SU-DHL-6 (cell line): Measurements from ENCODE around the gene DMRTB1.

Experiments used
- EZH2phosphoT487 ChIP-seq: fragments of 200-600 bp; sonication (generic), shearing (Covaris generic); conservative IDR thresholded peaks from 2 replicates; pipeline ENCODE4 v1.6.1; 2018; ENCODE audit warnings: mild to moderate bottlenecking, antibody characterized with exemption, low read length, moderate library complexity, mixed read lengths
- TF ChIP-seq, protein P1 (sequence below): fragments of 200-600 bp; sonication (generic); IDR thresholded peaks from one replicate; pipeline ENCODE4 v1.5.1; 2017; ENCODE audit warnings: antibody characterized with exemption, mild to moderate bottlenecking, low read length, moderate library complexity; ENCODE audit not compliant: insufficient read depth, poor library complexity, severe bottlenecking

DNA sequence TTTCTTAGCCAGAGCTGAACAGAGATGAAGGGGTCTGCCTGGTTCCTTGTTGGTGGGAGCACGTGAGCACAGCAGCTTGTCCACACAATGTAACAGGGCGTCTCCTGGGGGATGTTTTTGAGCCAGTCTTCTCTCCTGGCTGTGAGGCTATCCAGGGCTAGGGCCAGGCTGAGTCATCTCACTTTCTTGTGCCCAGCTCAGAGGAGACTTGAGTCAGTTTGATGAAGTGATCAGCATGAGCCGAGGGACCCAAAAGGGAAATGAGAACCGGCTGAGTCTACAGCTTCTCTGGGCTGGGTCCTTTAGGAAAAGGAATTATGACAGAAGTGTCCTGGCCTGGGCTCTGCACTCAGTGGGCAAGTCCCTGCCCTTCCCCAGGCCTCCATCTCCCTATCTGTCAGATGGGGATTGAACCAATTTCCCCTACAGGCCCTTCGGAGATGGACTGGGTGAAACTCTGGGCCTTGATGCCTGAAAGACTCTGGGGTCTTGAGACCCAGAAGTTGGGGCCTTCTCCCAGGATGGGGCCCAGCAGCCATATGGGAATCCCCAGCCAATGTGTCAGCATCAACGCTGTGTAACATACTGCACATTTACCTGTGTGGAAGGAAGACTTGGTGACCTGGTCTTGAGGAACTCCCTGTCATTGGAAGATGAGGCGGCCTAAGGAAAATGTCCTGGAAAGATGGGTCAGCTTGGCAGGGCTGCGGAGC lies 36.6 kb downstream of the DMRTB1 start:
- TF ChIP-seq, protein P1, sequence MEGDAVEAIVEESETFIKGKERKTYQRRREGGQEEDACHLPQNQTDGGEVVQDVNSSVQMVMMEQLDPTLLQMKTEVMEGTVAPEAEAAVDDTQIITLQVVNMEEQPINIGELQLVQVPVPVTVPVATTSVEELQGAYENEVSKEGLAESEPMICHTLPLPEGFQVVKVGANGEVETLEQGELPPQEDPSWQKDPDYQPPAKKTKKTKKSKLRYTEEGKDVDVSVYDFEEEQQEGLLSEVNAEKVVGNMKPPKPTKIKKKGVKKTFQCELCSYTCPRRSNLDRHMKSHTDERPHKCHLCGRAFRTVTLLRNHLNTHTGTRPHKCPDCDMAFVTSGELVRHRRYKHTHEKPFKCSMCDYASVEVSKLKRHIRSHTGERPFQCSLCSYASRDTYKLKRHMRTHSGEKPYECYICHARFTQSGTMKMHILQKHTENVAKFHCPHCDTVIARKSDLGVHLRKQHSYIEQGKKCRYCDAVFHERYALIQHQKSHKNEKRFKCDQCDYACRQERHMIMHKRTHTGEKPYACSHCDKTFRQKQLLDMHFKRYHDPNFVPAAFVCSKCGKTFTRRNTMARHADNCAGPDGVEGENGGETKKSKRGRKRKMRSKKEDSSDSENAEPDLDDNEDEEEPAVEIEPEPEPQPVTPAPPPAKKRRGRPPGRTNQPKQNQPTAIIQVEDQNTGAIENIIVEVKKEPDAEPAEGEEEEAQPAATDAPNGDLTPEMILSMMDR: no peak
- no peak for TF ChIP-seq EZH2phosphoT487
